Small intestine (tissue), 7 donors: ENCODE measurements around the gene ZBTB2. TPM values are rescaled to one million over a fixed set of nuclear protein-coding genes. Genes with fewer than 3 reads are reported as not detected.
A peak's percentile ranks its signal among the peaks of the same experiment; 100 is the strongest.

Experiments used
- DNase-seq, 2 donors: peaks; one replicate each; pipeline versions ENCODE4 v3.0.0 to v3.0.0-alpha.2; 2013
- FAIRE-seq: peaks from 2 replicates; lab custom pipeline; 2012; peaks lifted over from hg19 to GRCh38; lab: Jason Lieb, UNC
- H3K27ac ChIP-seq, 3 donors: one replicate each; pipeline ENCODE4 v1.5.1; 2013; ENCODE audit warnings: low read length in 2 of 3, mild to moderate bottlenecking in 2 of 3, control low read depth in 1 of 3, inconsistent platforms in 1 of 3, low read depth in 1 of 3, moderate library complexity in 1 of 3
- H3K27me3 ChIP-seq, 3 donors: one replicate each; pipeline ENCODE4 v1.6.1; 2013; ENCODE audit warnings: low read length in 3 of 3, inconsistent platforms in 1 of 3; ENCODE audit not compliant: control insufficient read depth in 3 of 3, insufficient read depth in 3 of 3
- H3K36me3 ChIP-seq, 3 donors: one replicate each; pipeline ENCODE4 v1.6.1; 2013; ENCODE audit warnings: low read length in 3 of 3, inconsistent platforms in 1 of 3, low read depth in 1 of 3, mild to moderate bottlenecking in 1 of 3, moderate library complexity in 1 of 3; ENCODE audit not compliant: control insufficient read depth in 3 of 3, insufficient read depth in 2 of 3
- H3K4me1 ChIP-seq, 3 donors: one replicate each; pipeline ENCODE4 v1.6.1; 2013; ENCODE audit warnings: low read length in 2 of 3, inconsistent platforms in 1 of 3, low read depth in 1 of 3, mild to moderate bottlenecking in 1 of 3, moderate library complexity in 1 of 3; ENCODE audit not compliant: control insufficient read depth in 3 of 3, insufficient read depth in 2 of 3
- H3K4me3 ChIP-seq, 3 donors: one replicate each; pipeline ENCODE4 v1.5.1; 2013; ENCODE audit warnings: low read length in 3 of 3, control low read depth in 1 of 3, inconsistent platforms in 1 of 3, low read depth in 1 of 3, mild to moderate bottlenecking in 1 of 3, moderate library complexity in 1 of 3
- H3K9me3 ChIP-seq, 2 donors: one replicate each; pipeline ENCODE4 v1.6.1; 2013; ENCODE audit warnings: low read depth in 1 of 2, low read length in 1 of 2; ENCODE audit not compliant: control insufficient read depth in 2 of 2, insufficient read depth in 1 of 2
- WGBS, 3 donors: extraction: QIAGEN DNeasy Blood & Tissue Kit; methylation state at CpG; one replicate each; pipeline ENCODE4 v1.1.7; 2013; 5-methylcytosine and 5-hydroxymethylcytosine counted together
- polyA plus RNA-seq, 4 donors: library from polyadenylated mRNA; stranded (reverse) in 3 of 4; unstranded in 1 of 4; fragments of 200-250 nt in 3 of 4; fragments of 120-200 nt in 1 of 4; gene quantifications; one replicate each; pipeline versions ENCODE4 v1.2.1 to v1.2.3, GENCODE V29; 2013
- donor health status: healthy with polysubstance abuse.
- donor health status: control.
- donor health status: control.
- donor health status: Bipolar disorder and iron deficiency.
- donor health status: healthy.

Gene ZBTB2
- polyA plus RNA-seq, 4 donors, result 7.1 to 14.7 (median 8.4) TPM

DNA sequence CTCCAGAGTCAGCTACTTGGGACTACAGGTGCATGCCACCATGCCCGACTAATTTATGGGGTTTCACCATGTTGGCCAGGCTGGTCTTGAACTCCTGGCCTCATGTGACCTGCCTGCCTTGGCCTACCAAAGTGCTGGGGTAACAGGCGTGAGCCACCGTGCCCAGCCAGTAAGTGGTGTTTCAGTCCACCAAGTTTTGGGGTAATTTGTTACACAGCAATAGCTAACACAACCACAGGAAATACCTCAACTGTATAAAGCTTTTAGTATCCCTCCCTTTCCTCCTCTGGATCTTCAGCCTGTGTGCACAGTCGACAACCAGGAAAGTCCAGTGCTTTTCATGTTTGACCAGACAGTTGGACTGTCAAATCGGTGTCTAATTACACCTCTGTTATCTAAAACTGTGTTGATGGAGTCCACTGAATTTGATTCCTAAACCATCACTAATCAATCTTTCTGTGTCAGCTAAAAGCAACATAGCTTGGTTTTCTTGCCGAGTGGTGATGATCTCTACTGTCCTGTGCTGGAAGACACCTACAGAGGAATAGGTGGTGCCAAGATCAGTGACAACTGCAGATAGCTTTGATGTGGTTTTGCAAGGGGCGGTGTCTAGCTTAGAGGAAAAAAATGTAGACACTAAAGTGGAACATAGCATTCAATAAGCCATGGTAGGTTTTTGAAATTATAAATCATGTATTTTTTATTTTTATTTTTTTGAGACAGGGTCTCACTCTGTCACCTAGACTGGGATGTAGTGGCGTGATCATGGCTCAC, 22.2 kb upstream of the ZBTB2 start:
- peaks cover 0 to 63% (median 6%) of the 10 kb centered on the region in 3 donors for H3K36me3 ChIP-seq
- WGBS, 3 donors, result 89 to 96% (median 93%) methylated on average over 8 of the region's 8 CpGs
- FAIRE-seq (no peak), DNase-seq (peak in 1 of 2 donors; percentile 17)
- peaks cover 0 to 2% of the 10 kb centered on the region in 2 donors for H3K9me3 ChIP-seq
- H3K27me3 ChIP-seq, result no peaks in the 10 kb centered on the region
- H3K27ac ChIP-seq, result no peak overlapping the region
- no peaks in the 10 kb centered on the region for H3K4me1 ChIP-seq
- H3K4me3 ChIP-seq, result no peak overlapping the region

DNA sequence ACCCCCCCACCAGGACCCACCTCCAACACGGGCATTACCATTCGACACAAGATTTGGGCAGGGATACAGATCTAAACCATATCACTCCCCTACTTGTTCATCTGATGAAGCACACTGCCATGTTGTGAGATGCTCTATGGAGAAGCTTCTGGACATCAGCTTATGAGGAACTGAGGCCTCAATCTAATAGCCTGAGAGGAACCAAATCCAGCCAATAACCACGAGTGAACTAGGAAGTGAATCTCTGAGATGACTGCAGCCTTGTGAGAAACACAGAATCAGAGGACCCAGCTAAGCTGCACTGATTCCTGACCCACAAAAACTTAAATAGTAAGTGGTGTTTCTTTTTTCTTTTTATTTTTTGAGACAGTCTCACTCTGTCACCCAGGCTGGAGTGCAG, 21.6 kb upstream of the ZBTB2 start:
- Histone ChIP-seq H3K27me3 (no peaks in the 10 kb centered on the region), H3K4me1 (no peaks in the 10 kb centered on the region), H3K4me3 (no peak overlapping the region), H3K9me3 (peaks cover 0 to 2% of the 10 kb centered on the region in 2 donors), H3K27ac (no peak overlapping the region), H3K36me3 (peaks cover 0 to 61% (median 6%) of the 10 kb centered on the region in 3 donors)
- 93 to 96% (median 95%) methylated on average over 3 of the region's 3 CpGs for WGBS, 3 donors
- FAIRE-seq (no peak), DNase-seq (no peak)

DNA sequence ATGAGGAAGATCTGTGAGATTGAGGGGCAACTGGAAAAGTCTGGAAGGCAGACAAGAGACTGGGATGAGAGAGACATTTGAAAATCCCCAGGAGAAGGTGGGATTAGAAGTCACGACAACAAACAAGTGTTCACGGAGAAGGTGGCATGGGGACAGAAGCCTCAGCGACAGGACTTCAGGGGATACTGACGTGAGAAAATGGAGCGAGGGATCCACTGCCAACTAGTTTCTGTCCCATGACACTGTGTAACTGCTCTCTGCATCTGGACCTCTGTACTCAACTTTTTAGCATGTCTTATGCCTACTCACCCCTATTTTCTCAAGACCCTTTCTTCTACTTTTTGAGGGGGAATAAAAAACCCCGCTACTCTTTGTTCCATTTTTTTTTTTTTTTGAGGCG, 18.3 kb upstream of the ZBTB2 start:
- Histone ChIP-seq H3K9me3 (peaks cover 0 to 2% of the 10 kb centered on the region in 2 donors), H3K27me3 (no peaks in the 10 kb centered on the region), H3K4me1 (no peaks in the 10 kb centered on the region), H3K4me3 (no peak overlapping the region), H3K27ac (no peak overlapping the region), H3K36me3 (peaks cover 0 to 59% (median 4%) of the 10 kb centered on the region in 3 donors)
- WGBS, 3 donors, result 95 to 97% (median 95%) methylated on average over 7 of the region's 7 CpGs
- no peak for FAIRE-seq
- no peak for DNase-seq

DNA sequence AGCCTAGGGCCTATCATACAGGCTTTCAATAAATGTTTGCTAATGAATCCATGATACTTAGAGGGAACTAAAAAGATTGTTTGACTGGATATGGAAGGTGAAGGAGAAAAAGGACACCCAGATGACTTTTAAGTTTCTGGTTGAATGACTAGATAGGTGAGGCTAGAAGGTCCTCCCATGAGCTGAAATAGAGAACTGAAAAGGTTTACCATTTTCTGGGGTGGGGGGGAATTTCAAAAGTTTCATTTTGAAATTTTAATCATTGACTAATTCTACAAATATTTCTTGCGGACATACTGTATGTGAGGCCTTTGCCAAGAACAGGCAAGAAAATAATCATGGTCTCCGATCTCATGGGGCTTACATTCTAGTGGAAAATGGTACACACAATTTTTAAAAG, 17.9 kb upstream of the ZBTB2 start:
- FAIRE-seq, result no peak
- peaks cover 0 to 2% of the 10 kb centered on the region in 2 donors for H3K9me3 ChIP-seq
- H3K27me3 ChIP-seq, result no peaks in the 10 kb centered on the region
- WGBS, 3 donors, result 88 to 94% (median 91%) methylated on average over 2 of the region's 2 CpGs
- DNase-seq, result no peak
- H3K4me1 ChIP-seq, result no peaks in the 10 kb centered on the region
- peaks cover 2 to 61% (median 4%) of the 10 kb centered on the region in 3 donors for H3K36me3 ChIP-seq
- H3K4me3 ChIP-seq, result no peak overlapping the region
- no peak overlapping the region for H3K27ac ChIP-seq

DNA sequence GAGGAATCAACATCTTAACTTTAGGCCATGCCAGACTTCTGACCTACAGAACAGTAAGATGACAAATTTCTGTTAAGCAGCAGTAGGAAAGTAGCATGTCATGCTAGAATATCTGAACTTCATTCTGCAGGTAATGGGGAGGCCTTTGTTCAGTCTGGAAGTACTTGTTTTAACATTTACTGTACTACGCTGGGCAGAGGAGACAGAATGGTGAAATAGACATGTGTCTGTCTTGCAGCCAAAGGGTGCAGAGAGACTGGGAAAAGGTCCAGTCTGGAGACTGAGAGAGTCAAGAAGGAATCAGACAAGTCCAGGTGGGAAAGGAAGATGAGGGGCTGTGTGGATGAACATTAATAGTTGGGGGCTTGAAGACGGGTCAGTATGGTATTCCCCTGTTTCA, 17.5 kb upstream of the ZBTB2 start:
- whole genome bisulfite sequencing, 3 donors, result 88 to 91% (median 88%) methylated on average over 2 of the region's 2 CpGs
- H3K4me1 ChIP-seq, result no peaks in the 10 kb centered on the region
- peaks cover 3 to 61% (median 4%) of the 10 kb centered on the region in 3 donors for H3K36me3 ChIP-seq
- H3K4me3 ChIP-seq, result no peak overlapping the region
- DNase-seq, result no peak
- H3K27me3 ChIP-seq, result no peaks in the 10 kb centered on the region
- no peak for FAIRE-seq
- peaks cover 0 to 2% of the 10 kb centered on the region in 2 donors for H3K9me3 ChIP-seq
- no peak overlapping the region for H3K27ac ChIP-seq

DNA sequence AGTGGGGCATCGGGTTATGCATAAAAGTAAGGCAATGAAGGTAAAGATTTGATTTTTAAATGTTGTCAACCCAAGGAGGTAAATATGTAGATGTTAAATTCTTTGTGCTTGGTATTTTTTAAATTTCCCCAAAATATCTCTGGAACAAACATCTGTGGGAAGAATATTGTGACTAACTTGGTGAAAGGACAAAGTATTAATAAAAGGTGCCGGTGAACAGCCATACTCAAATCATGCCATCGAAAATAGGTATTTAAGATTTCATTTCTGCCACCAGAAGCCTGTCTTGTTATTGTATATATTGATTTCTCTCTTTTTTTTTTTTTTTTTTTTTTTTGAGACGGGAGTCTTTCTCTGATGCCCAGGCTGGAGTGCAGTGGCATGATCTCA, 12.6 kb upstream of the ZBTB2 start:
- Histone ChIP-seq H3K27ac (no peak overlapping the region), H3K4me3 (no peak overlapping the region), H3K36me3 (peaks cover 3 to 36% (median 7%) of the 10 kb centered on the region in 3 donors), H3K9me3 (no peaks in the 10 kb centered on the region), H3K4me1 (peaks cover 0 to 3% (median 0%) of the 10 kb centered on the region in 3 donors), H3K27me3 (no peaks in the 10 kb centered on the region)
- no peak for DNase-seq
- 79 to 87% (median 85%) methylated on average over 4 of the region's 4 CpGs for WGBS, 3 donors
- FAIRE-seq, result no peak

DNA sequence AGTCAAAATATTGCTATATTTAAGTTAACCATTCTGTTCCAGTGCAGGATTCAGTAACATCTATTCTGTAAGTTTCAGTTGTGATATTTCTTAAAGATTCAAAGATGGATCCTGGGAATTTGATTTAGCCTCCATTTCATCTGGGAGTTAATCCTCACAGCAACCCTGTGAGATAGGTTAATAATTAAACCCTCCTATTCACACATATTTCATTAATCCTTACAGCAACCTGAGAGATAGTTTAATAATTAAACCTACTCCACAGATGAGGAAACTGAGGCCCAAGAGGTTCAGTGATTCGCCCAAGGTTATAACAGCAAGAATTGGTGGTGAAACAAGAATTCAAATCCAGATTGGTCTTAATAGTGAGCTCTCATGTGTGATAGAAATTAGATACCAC, 10.9 kb upstream of the ZBTB2 start:
- 78 to 84% (median 82%) methylated on average over 1 of the region's 1 CpG for WGBS, 3 donors
- Histone ChIP-seq H3K27me3 (no peaks in the 10 kb centered on the region), H3K27ac (no peak overlapping the region), H3K4me1 (peaks cover 0 to 3% (median 0%) of the 10 kb centered on the region in 3 donors), H3K36me3 (peaks cover 3 to 28% (median 7%) of the 10 kb centered on the region in 3 donors), H3K9me3 (no peaks in the 10 kb centered on the region), H3K4me3 (no peak overlapping the region)
- DNase-seq (peak in 1 of 2 donors; percentile 14), FAIRE-seq (no peak)

DNA sequence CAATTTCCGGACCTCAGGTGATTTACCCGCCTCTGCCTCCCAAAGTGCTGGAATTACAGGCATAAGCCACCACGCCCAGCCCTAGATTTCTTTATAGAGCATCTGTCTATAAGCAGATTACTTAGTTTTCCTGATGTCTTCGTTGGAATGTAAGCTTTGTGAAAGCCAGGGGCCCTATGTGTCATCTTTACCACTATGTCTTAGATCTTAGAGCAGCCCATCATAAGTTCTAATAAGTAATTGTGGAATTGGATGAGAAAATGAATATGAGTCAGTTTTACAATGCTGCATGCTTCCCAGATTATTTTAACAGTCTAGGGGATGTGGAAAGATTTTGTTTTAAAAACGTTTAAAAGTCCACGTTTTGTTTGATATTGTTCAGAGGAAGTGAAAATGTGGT, 9.1 kb upstream of the ZBTB2 start:
- 75 to 79% (median 76%) methylated on average over 6 of the region's 6 CpGs for WGBS, 3 donors
- no peaks in the 10 kb centered on the region for H3K9me3 ChIP-seq
- no peak overlapping the region for H3K27ac ChIP-seq
- no peak overlapping the region for H3K4me3 ChIP-seq
- H3K27me3 ChIP-seq, result no peaks in the 10 kb centered on the region
- H3K36me3 ChIP-seq, result peaks cover 3 to 24% (median 7%) of the 10 kb centered on the region in 3 donors
- H3K4me1 ChIP-seq, result peaks cover 0 to 4% (median 1%) of the 10 kb centered on the region in 3 donors
- no peak for FAIRE-seq
- no peak for DNase-seq
